ENCODE measurements around the gene PPP6R3. TPM values are rescaled to one million over a fixed set of nuclear protein-coding genes. Genes with fewer than 3 reads are reported as not detected.
"Not testable (repeated sequence)": the region's sequence is repeated elsewhere in the genome, so short reads cannot be mapped to it uniquely, and the experiment has no call there.

The PPP6R3 gene
- total RNA-seq, 2 donors from 2014 or later = 134 to 136 TPM

DNA sequence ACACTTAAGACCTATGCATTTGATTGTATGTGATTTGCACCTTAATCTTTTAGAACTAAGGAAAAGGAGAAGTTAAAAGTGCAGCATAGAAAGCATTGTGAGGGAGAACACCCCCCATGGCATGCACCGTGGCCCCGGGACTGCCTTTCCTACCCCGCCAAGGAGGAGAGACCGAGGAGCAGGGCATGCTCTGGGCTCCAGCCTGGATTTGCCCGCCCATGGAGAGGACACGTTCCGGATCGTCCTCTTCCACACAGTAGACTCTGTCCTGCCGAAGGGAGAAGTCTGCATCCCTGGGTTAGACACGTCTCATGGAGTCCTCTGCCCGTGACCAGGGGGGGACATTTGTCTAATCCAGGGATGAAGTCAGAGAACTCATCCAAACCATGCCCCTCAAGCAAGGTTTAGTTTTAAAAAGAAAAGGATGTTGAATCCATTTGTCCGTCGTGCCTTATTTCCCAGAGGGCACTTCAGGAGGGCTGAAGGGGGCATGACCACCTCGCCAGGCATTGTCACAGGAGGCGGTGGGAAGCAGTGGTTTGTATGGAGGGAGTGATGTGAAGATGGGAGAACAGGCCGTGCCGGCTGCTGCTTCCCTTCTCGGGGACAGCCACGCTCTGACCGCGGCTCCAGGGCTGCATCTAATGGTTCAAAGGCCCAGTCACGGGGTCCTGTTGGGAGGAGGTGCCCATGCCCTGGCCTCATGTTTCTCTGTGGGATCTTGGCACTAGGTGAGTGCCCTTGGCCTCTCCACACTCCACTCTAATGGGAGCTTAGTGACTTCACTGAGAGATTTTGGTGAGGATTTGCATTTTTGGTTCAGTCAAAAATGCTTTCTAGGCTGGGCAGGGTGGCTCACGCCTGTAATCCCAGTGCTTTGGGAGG, 157.6 kb downstream of the PPP6R3 start:
- Mint-ChIP-seq H3K27ac (no peak overlapping the region), H3K4me3 (no peak overlapping the region), H3K27me3 (no peaks in the 10 kb centered on the region), H3K36me3 (ENCODE audit: low read depth) (peaks cover 3% of the 10 kb centered on the region), H3K4me1 (peaks cover 3% of the 10 kb centered on the region)
- no peak for DNase-seq
- no peak for ATAC-seq
- H3K9me3 ChIP-seq (ENCODE audit: control insufficient read depth, low read length, poor library complexity, severe bottlenecking) = no peaks in the 10 kb centered on the region

DNA sequence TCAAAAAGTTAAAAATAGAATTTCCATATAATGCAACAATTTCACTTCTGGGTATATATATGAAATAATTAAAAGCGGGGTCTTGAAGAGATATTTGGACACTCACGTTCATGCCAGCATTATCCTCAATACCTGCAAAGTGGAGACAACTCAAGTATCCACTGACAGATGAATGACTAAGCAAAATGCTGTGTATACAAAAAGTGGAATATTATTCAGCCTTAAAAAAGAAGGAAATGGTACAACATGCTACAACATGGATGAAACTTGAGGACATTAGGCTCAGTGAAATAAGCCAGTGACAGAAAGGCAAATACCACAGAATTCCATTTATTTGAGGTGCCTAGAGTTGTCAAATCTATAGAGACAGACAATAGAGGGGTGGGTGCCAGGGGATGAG, 161.3 kb downstream of the PPP6R3 start:
- Mint-ChIP-seq H3K4me1 (peaks cover 3% of the 10 kb centered on the region), H3K27me3 (peaks cover 4% of the 10 kb centered on the region), H3K36me3 (ENCODE audit: low read depth) (no peaks in the 10 kb centered on the region), H3K4me3 (no peak overlapping the region), H3K27ac (no peak overlapping the region)
- H3K9me3 ChIP-seq (ENCODE audit: control insufficient read depth, low read length, poor library complexity, severe bottlenecking) = no peaks in the 10 kb centered on the region
- no peak for ATAC-seq
- DNase-seq = no peak

DNA sequence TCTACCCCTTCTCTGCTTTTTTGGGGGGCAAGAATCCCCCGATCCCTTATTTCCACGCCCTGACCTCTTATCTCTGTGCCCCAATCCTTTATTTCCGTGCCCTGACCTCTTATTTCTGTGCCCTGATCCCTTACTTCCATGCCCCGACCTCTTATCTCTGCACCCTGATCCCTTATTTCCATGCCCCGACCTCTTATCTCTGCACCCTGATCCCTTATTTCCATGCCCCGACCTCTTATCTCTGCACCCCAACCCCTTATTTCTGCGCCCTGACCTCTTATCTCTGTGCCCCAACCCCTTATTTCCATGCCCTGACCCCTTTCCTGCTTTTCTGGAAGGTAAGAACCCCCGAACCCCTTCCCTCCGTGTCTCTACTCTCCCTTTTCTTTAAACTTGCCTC, 163.2 kb downstream of the PPP6R3 start:
- DNase-seq; ATAC-seq; H3K27me3 Mint-ChIP-seq; H3K9me3 ChIP-seq (ENCODE audit: control insufficient read depth, low read length, poor library complexity, severe bottlenecking); H3K4me1 Mint-ChIP-seq; H3K4me3 Mint-ChIP-seq; H3K36me3 Mint-ChIP-seq (ENCODE audit: low read depth); H3K27ac Mint-ChIP-seq: not testable (repeated sequence)

DNA sequence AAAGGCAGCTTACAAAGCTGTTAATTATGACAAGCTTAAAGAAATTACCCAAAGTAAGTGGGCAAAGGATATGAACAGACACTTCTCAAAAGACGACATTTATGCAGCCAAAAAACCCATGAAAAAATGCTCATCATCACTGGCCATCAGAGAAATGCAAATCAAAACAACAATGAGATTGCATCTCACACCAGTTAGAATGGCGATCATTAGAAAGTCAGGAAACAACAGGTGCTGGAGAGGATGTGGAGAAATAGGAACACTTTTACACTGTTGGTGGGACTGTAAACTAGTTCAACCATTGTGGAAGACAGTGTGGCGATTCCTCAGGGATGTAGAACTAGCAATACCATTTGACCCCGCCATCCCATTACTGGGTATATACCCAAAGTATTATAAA, 164.5 kb downstream of the PPP6R3 start:
- not testable (repeated sequence) for DNase-seq; H3K9me3 ChIP-seq (ENCODE audit: control insufficient read depth, low read length, poor library complexity, severe bottlenecking); H3K36me3 Mint-ChIP-seq (ENCODE audit: low read depth); ATAC-seq; H3K4me1 Mint-ChIP-seq; H3K27me3 Mint-ChIP-seq; H3K4me3 Mint-ChIP-seq; H3K27ac Mint-ChIP-seq

DNA sequence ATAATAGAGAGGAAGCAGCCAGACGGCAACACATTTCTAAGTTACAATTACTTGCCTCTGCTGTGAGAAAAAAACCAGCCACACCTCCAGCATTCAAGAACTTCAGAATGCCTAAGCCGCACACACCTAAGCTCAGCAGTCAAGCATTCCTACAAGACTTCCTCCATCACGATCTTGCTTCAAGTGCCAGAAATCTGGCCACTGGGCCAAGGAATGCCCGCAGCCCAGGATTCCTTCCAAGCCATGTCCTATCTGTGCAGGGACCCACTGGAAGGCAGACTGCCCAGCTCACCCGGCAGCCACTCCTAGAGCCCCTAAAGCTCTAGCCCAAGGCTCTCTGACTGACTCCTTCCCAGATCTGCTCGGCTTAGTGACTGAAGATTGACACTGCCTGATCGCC, 165.7 kb downstream of the PPP6R3 start:
- not testable (repeated sequence) for H3K27me3 Mint-ChIP-seq; H3K4me1 Mint-ChIP-seq; H3K27ac Mint-ChIP-seq; H3K9me3 ChIP-seq (ENCODE audit: control insufficient read depth, low read length, poor library complexity, severe bottlenecking); H3K4me3 Mint-ChIP-seq; DNase-seq; ATAC-seq; H3K36me3 Mint-ChIP-seq (ENCODE audit: low read depth)

DNA sequence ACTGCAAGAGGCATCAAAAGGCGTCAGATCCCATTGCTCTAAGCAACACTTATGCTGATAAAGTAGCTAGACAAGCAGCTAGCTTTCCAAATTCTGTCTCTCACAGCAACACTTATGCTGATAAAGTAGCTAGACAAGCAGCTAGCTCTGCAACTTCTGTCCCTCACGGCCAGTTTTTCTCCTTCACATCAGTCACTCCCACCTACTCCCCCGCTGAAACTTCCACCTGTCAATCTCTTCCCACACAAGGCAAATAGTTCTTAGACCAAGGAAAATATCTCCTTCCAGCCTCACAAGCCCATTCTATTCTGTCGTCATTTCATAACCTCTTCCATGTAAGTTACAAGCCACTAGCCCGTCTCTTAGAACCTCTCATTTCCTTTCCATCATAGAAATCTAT, 168.3 kb downstream of the PPP6R3 start:
- H3K36me3 Mint-ChIP-seq (ENCODE audit: low read depth); H3K27ac Mint-ChIP-seq; H3K4me1 Mint-ChIP-seq; H3K27me3 Mint-ChIP-seq; DNase-seq; H3K9me3 ChIP-seq (ENCODE audit: control insufficient read depth, low read length, poor library complexity, severe bottlenecking); H3K4me3 Mint-ChIP-seq; ATAC-seq: not testable (repeated sequence)

DNA sequence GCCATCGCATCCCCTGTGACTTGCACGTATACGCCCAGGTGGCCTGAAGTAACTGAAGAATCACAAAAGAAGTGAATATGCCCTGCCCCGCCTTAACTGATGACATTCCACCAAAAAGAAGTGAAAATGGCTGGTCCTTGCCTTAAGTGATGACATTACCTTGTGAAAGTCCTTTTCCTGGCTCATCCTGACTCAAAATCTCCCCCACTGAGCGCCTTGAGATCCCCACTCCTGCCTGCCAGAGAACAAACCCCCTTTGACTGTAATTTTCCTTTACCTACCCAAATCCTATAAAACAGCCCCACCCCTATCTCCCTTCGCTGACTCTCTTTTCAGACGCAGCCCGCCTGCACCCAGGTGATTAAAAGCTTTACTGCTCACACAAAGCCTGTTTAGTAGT, 171.8 kb downstream of the PPP6R3 start:
- ATAC-seq; DNase-seq; H3K9me3 ChIP-seq (ENCODE audit: control insufficient read depth, low read length, poor library complexity, severe bottlenecking); H3K4me3 Mint-ChIP-seq; H3K36me3 Mint-ChIP-seq (ENCODE audit: low read depth); H3K4me1 Mint-ChIP-seq; H3K27ac Mint-ChIP-seq: not testable (repeated sequence)
- H3K27me3 Mint-ChIP-seq = peaks cover 37% of the 10 kb centered on the region

DNA sequence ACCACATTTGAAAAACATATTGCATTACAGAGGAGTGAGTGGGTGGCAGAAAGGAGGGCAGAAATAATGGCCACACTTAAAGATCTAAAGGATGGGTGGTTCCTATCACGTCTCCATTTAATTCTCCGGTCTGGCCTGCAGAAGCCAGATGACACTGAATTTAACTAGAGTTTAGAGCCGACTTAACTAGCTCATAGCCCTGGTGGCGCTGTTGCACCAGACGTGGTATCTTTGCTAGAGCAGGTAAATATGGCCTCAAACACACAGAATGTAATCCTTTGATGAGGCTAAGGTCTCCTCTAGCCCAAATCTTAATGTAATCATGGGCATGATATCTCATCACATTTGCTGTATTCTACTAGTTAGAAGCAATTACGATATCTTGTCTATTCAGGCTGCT, 172.2 kb downstream of the PPP6R3 start:
- H3K9me3 ChIP-seq (ENCODE audit: control insufficient read depth, low read length, poor library complexity, severe bottlenecking) = no peaks in the 10 kb centered on the region
- Mint-ChIP-seq H3K4me1 (peaks cover 10% of the 10 kb centered on the region), H3K27me3 (peaks cover 41% of the 10 kb centered on the region), H3K27ac (no peak overlapping the region), H3K4me3 (no peak overlapping the region), H3K36me3 (ENCODE audit: low read depth) (peaks cover 11% of the 10 kb centered on the region)
- ATAC-seq = no peak
- peak in 1 of 3 donors; percentile 41 for DNase-seq

DNA sequence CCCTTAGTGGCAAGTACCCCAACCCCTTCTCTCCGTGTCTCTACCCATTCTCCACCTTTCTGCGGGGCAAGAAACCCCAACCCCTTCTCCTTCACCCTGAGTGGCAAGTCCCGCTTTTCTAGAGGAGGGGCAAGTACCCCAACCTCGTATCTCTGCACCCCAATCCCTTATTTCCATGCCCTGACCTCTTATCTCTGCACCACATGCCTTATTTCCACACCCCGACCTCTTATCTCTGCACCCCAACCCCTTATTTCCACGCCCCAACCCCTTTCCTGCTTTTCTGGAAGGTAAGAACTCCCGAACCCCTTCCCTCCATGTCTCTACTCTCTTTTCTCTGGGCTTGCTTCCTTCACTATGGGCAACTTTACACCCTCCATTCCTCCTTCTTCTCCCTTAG, 174.1 kb downstream of the PPP6R3 start:
- ATAC-seq; DNase-seq; H3K27ac Mint-ChIP-seq; H3K9me3 ChIP-seq (ENCODE audit: control insufficient read depth, low read length, poor library complexity, severe bottlenecking); H3K4me3 Mint-ChIP-seq: not testable (repeated sequence)
- H3K4me1 Mint-ChIP-seq = peaks cover 10% of the 10 kb centered on the region
- peaks cover 55% of the 10 kb centered on the region for H3K27me3 Mint-ChIP-seq
- peaks cover 15% of the 10 kb centered on the region for H3K36me3 Mint-ChIP-seq (ENCODE audit: low read depth)

DNA sequence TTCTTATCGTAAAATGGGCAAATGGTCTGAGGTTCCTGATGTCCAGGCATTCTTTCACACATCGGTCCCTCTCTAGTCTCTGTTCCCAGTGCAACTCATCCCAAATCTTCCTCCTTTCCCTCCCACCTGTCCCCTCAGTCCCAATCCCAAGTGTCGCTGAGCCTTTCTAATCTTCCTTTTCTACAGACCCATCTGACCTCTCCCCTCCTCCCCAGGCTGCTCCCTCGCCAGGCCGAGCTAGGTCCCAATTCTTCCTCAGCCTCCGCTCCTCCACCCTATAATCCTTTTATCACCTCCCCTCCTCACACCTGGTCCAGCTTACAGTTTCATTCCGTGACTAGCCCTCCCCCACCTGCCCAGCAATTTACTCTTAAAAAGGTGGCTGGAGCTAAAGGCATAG, 174.6 kb downstream of the PPP6R3 start:
- not testable (repeated sequence) for H3K27ac Mint-ChIP-seq; H3K9me3 ChIP-seq (ENCODE audit: control insufficient read depth, low read length, poor library complexity, severe bottlenecking); H3K4me3 Mint-ChIP-seq; ATAC-seq; DNase-seq
- H3K36me3 Mint-ChIP-seq (ENCODE audit: low read depth) = peaks cover 15% of the 10 kb centered on the region
- H3K27me3 Mint-ChIP-seq = peaks cover 57% of the 10 kb centered on the region
- H3K4me1 Mint-ChIP-seq = peaks cover 10% of the 10 kb centered on the region

DNA sequence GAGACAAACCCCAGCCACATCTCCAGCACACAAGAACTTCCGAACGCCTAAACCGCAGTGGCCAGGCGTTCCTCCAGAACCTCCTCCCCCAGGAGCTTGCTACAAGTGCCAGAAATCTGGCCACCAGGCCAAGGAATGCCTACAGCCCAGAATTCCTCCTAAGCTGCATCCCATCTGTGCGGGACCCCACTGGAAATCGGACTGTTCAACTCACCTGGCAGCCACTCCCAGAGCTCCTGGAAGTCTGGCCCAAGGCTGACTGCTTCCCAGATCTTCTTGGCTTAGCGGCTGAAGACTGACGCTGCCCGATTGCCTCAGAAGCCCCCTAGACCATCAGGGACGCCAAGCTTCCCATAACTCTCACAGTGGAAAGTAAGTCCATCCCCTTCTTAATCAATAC, 175.3 kb downstream of the PPP6R3 start:
- not testable (repeated sequence) for H3K4me3 Mint-ChIP-seq; H3K27ac Mint-ChIP-seq; H3K9me3 ChIP-seq (ENCODE audit: control insufficient read depth, low read length, poor library complexity, severe bottlenecking); ATAC-seq; DNase-seq
- Mint-ChIP-seq H3K4me1 (peaks cover 10% of the 10 kb centered on the region), H3K27me3 (peaks cover 60% of the 10 kb centered on the region), H3K36me3 (ENCODE audit: low read depth) (peaks cover 15% of the 10 kb centered on the region)

DNA sequence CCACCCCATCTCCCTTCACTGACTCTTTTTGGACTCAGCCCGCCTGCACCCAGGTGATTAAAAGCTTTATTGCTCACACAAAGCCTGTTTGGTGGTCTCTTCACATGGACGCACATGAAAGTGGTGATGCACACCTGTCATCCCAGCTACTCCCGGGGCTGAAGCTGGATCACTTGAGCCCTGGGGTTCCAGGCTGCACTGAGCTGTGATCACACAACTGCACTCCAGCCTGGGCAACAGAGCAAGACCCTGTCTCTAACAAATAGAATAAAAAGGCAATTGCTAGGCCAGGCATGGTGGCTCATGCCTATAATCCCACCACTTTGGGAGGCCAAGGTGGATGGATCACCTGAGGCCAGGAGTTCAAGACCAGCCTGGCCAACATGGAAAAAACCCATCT, 178.8 kb downstream of the PPP6R3 start:
- Mint-ChIP-seq H3K36me3 (ENCODE audit: low read depth) (peaks cover 15% of the 10 kb centered on the region), H3K4me1 (peaks cover 10% of the 10 kb centered on the region), H3K27me3 (peaks cover 59% of the 10 kb centered on the region)
- H3K27ac Mint-ChIP-seq; H3K4me3 Mint-ChIP-seq; H3K9me3 ChIP-seq (ENCODE audit: control insufficient read depth, low read length, poor library complexity, severe bottlenecking); ATAC-seq; DNase-seq: not testable (repeated sequence)

DNA sequence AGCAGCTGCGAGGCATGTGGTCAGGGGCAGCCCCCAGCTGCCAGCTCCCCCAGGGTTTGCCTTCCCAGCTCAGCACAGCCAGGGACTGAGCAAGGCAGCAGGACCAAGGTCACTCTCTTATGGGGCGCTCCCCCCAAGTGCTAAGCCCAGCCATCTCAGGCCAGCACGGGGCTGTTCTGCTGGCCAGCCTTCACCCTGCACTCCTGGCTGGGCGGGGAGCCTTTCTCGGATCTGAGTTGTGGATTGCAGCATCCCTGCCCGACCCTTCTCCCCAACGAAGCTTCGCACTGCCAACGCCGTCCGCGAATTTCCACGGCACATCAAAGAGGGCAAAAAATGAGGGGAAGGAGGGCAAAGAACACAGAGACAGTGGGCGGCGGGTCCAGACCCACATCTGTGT, 181.3 kb downstream of the PPP6R3 start:
- peaks cover 33% of the 10 kb centered on the region for H3K27me3 Mint-ChIP-seq
- H3K4me1 Mint-ChIP-seq = peaks cover 4% of the 10 kb centered on the region
- no peak overlapping the region for H3K27ac Mint-ChIP-seq
- H3K36me3 Mint-ChIP-seq (ENCODE audit: low read depth) = peaks cover 8% of the 10 kb centered on the region
- H3K9me3 ChIP-seq (ENCODE audit: control insufficient read depth, low read length, poor library complexity, severe bottlenecking) = no peaks in the 10 kb centered on the region
- no peak for ATAC-seq
- no peak overlapping the region for H3K4me3 Mint-ChIP-seq
- no peak for DNase-seq

DNA sequence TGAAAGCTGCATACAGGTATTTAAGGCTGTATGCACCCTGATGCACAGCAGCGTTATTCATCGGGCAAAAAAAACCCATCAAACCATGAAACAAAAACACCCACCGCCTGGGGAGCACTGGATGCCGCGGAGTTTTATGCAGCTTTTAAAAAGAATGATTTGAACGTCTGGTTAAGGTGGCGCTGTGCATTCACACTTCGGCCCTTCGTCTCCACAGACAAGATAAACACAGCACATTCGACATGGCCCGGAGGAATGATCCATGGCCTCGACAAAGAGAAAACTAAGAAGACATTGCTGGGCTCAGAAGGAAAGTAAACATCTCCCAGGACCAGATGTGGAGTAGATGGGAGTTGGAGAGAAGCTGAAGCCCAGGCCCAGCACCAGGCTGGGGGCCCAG, 183.0 kb downstream of the PPP6R3 start:
- no peaks in the 10 kb centered on the region for H3K9me3 ChIP-seq (ENCODE audit: control insufficient read depth, low read length, poor library complexity, severe bottlenecking)
- Mint-ChIP-seq H3K36me3 (ENCODE audit: low read depth) (peaks cover under 1% of the 10 kb centered on the region), H3K4me3 (no peak overlapping the region), H3K27me3 (peaks cover 19% of the 10 kb centered on the region), H3K27ac (no peak overlapping the region), H3K4me1 (no peaks in the 10 kb centered on the region)
- ATAC-seq (no peak), DNase-seq (no peak)
